ENCODE data around the gene RERE.

Gene RERE

GRCh38 chr1:8764293-8764937 is 53.0 kb downstream of the RERE start:
- no peak for ATAC-seq (ENCODE audit: insufficient read depth, low read depth)
- Histone ChIP-seq H3K4me1 (ENCODE audit: insufficient read depth, low read length) (no peaks in the 10 kb centered on the region), H3K9ac (ENCODE audit: low read depth, low read length) (no peak overlapping the region), H3K9me3 (ENCODE audit: insufficient read depth, low read length, severe bottlenecking) (no peaks in the 10 kb centered on the region), H3K4me3 (ENCODE audit: low read depth in 1 of 2, low read length in 2 of 2) (no peak overlapping the region), H3K27me3 (ENCODE audit: insufficient read depth, low read length, poor library complexity) (no peaks in the 10 kb centered on the region), H4K20me1 (ENCODE audit: insufficient read depth, low read length) (peaks cover 2% of the 10 kb centered on the region; the same call in 1 of the 2 replicates), H3K79me2 (ENCODE audit: insufficient read depth, low read length) (peaks cover 18% of the 10 kb centered on the region), H3K4me2 (ENCODE audit: insufficient read depth, low read length) (no peak overlapping the region), H2AFZ (ENCODE audit: low read depth, low read length) (no peak overlapping the region), H3K36me3 (ENCODE audit: insufficient read depth, low read length) (no peaks in the 10 kb centered on the region), H3K27ac (ENCODE audit: low read length) (0 out of 2 replicates have a peak overlapping the region, but pooled peaks have one; percentile 16)
- DNase-seq, result no peak
- TF ChIP-seq, protein P1, sequence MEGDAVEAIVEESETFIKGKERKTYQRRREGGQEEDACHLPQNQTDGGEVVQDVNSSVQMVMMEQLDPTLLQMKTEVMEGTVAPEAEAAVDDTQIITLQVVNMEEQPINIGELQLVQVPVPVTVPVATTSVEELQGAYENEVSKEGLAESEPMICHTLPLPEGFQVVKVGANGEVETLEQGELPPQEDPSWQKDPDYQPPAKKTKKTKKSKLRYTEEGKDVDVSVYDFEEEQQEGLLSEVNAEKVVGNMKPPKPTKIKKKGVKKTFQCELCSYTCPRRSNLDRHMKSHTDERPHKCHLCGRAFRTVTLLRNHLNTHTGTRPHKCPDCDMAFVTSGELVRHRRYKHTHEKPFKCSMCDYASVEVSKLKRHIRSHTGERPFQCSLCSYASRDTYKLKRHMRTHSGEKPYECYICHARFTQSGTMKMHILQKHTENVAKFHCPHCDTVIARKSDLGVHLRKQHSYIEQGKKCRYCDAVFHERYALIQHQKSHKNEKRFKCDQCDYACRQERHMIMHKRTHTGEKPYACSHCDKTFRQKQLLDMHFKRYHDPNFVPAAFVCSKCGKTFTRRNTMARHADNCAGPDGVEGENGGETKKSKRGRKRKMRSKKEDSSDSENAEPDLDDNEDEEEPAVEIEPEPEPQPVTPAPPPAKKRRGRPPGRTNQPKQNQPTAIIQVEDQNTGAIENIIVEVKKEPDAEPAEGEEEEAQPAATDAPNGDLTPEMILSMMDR (IDR thresholded peaks at IDR 0.05; ENCODE audit: borderline replicate concordance, extremely low read depth, low read length, poor library complexity, severe bottlenecking), result no peak
- TF ChIP-seq EZH2 (IDR thresholded peaks at IDR 0.05; ENCODE audit: borderline replicate concordance, low read depth, low read length, severe bottlenecking), result no peak

- no peak overlapping the region for H3K4me3 ChIP-seq (ENCODE audit: low read depth in 1 of 2, low read length in 2 of 2)
- no peak overlapping the region for H3K9ac ChIP-seq (ENCODE audit: low read depth, low read length)
- H3K27ac ChIP-seq (ENCODE audit: low read length), result 0 out of 2 replicates have a peak overlapping the region, but pooled peaks have one; percentile 16
- H3K4me1 ChIP-seq (ENCODE audit: insufficient read depth, low read length), result no peaks in the 10 kb centered on the region
- H4K20me1 ChIP-seq (ENCODE audit: insufficient read depth, low read length), result peaks cover 2% of the 10 kb centered on the region; the same call in 1 of the 2 replicates
- no peaks in the 10 kb centered on the region for H3K36me3 ChIP-seq (ENCODE audit: insufficient read depth, low read length)
- no peak overlapping the region for H2AFZ ChIP-seq (ENCODE audit: low read depth, low read length)
- DNase-seq (no peak), ATAC-seq (ENCODE audit: insufficient read depth, low read depth) (peak; percentile 37; the same call in 1 of the 3 replicates)
- TF ChIP-seq, protein P1 (IDR thresholded peaks at IDR 0.05; ENCODE audit: borderline replicate concordance, extremely low read depth, low read length, poor library complexity, severe bottlenecking), result peak; percentile 9
- no peak for TF ChIP-seq EZH2 (IDR thresholded peaks at IDR 0.05; ENCODE audit: borderline replicate concordance, low read depth, low read length, severe bottlenecking)
- peaks cover 18% of the 10 kb centered on the region for H3K79me2 ChIP-seq (ENCODE audit: insufficient read depth, low read length)
- no peaks in the 10 kb centered on the region for H3K9me3 ChIP-seq (ENCODE audit: insufficient read depth, low read length, severe bottlenecking)
- H3K27me3 ChIP-seq (ENCODE audit: insufficient read depth, low read length, poor library complexity), result no peaks in the 10 kb centered on the region
- no peak overlapping the region for H3K4me2 ChIP-seq (ENCODE audit: insufficient read depth, low read length)
Measured at GRCh38 chr1:8763888-8764287, 53.6 kb downstream of the RERE start.

GRCh38 chr1:8754993-8755392 is 62.4 kb downstream of the RERE start:
- Histone ChIP-seq H3K4me3 (ENCODE audit: low read depth in 1 of 2, low read length in 2 of 2) (no peak overlapping the region), H3K9me3 (ENCODE audit: insufficient read depth, low read length, severe bottlenecking) (no peaks in the 10 kb centered on the region), H4K20me1 (ENCODE audit: insufficient read depth, low read length) (peaks cover 6% of the 10 kb centered on the region; the same call in 1 of the 2 replicates), H3K4me1 (ENCODE audit: insufficient read depth, low read length) (peaks cover 5% of the 10 kb centered on the region; the same call in 1 of the 2 replicates), H3K9ac (ENCODE audit: low read depth, low read length) (no peak overlapping the region), H3K79me2 (ENCODE audit: insufficient read depth, low read length) (no peaks in the 10 kb centered on the region; the same call in 1 of the 2 replicates), H2AFZ (ENCODE audit: low read depth, low read length) (no peak overlapping the region), H3K4me2 (ENCODE audit: insufficient read depth, low read length) (no peak overlapping the region), H3K36me3 (ENCODE audit: insufficient read depth, low read length) (no peaks in the 10 kb centered on the region), H3K27ac (ENCODE audit: low read length) (no peak overlapping the region), H3K27me3 (ENCODE audit: insufficient read depth, low read length, poor library complexity) (no peaks in the 10 kb centered on the region)
- DNase-seq (no peak), ATAC-seq (ENCODE audit: insufficient read depth, low read depth) (no peak)
- TF ChIP-seq EZH2 (IDR thresholded peaks at IDR 0.05; ENCODE audit: borderline replicate concordance, low read depth, low read length, severe bottlenecking), result no peak
- TF ChIP-seq, protein P1 (IDR thresholded peaks at IDR 0.05; ENCODE audit: borderline replicate concordance, extremely low read depth, low read length, poor library complexity, severe bottlenecking), result no peak
